Duodenal mucosa (tissue), 2 donors: ENCODE results near the gene GFAP.
A peak's percentile ranks its signal among the peaks of the same experiment; 100 is the strongest.

Experiments used
- H3K27ac ChIP-seq: one replicate; pipeline ENCODE4 v1.7.0; 2013; ENCODE audit warnings: low read depth, low read length
- H3K27me3 ChIP-seq, 2 donors: one replicate each; pipeline ENCODE4 v1.7.0; 2013; ENCODE audit warnings: low read length in 2 of 2, control low read depth in 1 of 2; ENCODE audit not compliant: insufficient read depth in 2 of 2, control insufficient read depth in 1 of 2
- H3K36me3 ChIP-seq, 2 donors: one replicate each; pipeline ENCODE4 v1.7.0; 2013; ENCODE audit warnings: low read length in 2 of 2, control low read depth in 1 of 2; ENCODE audit not compliant: insufficient read depth in 2 of 2, control insufficient read depth in 1 of 2
- H3K4me1 ChIP-seq, 2 donors: one replicate each; pipeline ENCODE4 v1.7.0; 2013; ENCODE audit warnings: low read length in 2 of 2, control low read depth in 1 of 2; ENCODE audit not compliant: insufficient read depth in 2 of 2, control insufficient read depth in 1 of 2
- H3K4me3 ChIP-seq, 2 donors: one replicate each; pipeline ENCODE4 v1.7.0; 2013; ENCODE audit warnings: low read length in 2 of 2, low read depth in 1 of 2
- H3K9ac ChIP-seq, 2 donors: one replicate each; pipeline ENCODE4 v1.7.0; 2013; ENCODE audit warnings: low read length in 2 of 2, low read depth in 1 of 2
- H3K9me3 ChIP-seq, 2 donors: one replicate each; pipeline ENCODE4 v1.7.0; 2013; ENCODE audit warnings: low read length in 2 of 2, control low read depth in 1 of 2; ENCODE audit not compliant: control insufficient read depth in 1 of 2

GFAP gene

GRCh38 chr17:44907729-44908470 is 7.4 kb downstream of the GFAP start:
- Histone ChIP-seq H3K9me3 (no peaks in the 10 kb centered on the region), H3K4me1 (peaks cover 33 to 39% of the 10 kb centered on the region in 2 donors), H3K27me3 (peaks cover 0 to 13% of the 10 kb centered on the region in 2 donors), H3K9ac (no peak overlapping the region), H3K4me3 (no peak overlapping the region), H3K36me3 (no peaks in the 10 kb centered on the region), H3K27ac (no peak overlapping the region)

- H3K27me3 ChIP-seq: peaks cover 0 to 5% of the 10 kb centered on the region in 2 donors
- no peaks in the 10 kb centered on the region for H3K9me3 ChIP-seq
- H3K9ac ChIP-seq: no peak overlapping the region
- no peak overlapping the region for H3K4me3 ChIP-seq
- H3K36me3 ChIP-seq: no peaks in the 10 kb centered on the region
- H3K27ac ChIP-seq: no peak overlapping the region
- H3K4me1 ChIP-seq: peaks cover 33 to 39% of the 10 kb centered on the region in 2 donors
Observed at GRCh38 chr17:44906763-44907728, 8.3 kb downstream of the GFAP start.

- H3K9ac ChIP-seq: peak overlapping the region in 1 of 2 donors; percentile 48
- H3K36me3 ChIP-seq: no peaks in the 10 kb centered on the region
- no peak overlapping the region for H3K4me3 ChIP-seq
- H3K27ac ChIP-seq: no peak overlapping the region
- H3K27me3 ChIP-seq: no peaks in the 10 kb centered on the region
- no peaks in the 10 kb centered on the region for H3K9me3 ChIP-seq
- peaks cover 29 to 33% of the 10 kb centered on the region in 2 donors for H3K4me1 ChIP-seq
Observed at GRCh38 chr17:44906010-44906646, 9.2 kb downstream of the GFAP start.

GRCh38 chr17:44905006-44906000 is 10.0 kb downstream of the GFAP start:
- H3K4me3 ChIP-seq: peak overlapping the region in 1 of 2 donors; percentile 16
- H3K27ac ChIP-seq: no peak overlapping the region
- H3K36me3 ChIP-seq: no peaks in the 10 kb centered on the region
- H3K27me3 ChIP-seq: no peaks in the 10 kb centered on the region
- peaks cover 31% of the 10 kb centered on the region in 2 donors for H3K4me1 ChIP-seq
- no peaks in the 10 kb centered on the region for H3K9me3 ChIP-seq
- H3K9ac ChIP-seq: peak overlapping the region in 1 of 2 donors; percentile 48

- no peaks in the 10 kb centered on the region for H3K36me3 ChIP-seq
- H3K9ac ChIP-seq: no peak overlapping the region
- peaks cover 37 to 38% of the 10 kb centered on the region in 2 donors for H3K4me1 ChIP-seq
- H3K27ac ChIP-seq: no peak overlapping the region
- no peak overlapping the region for H3K4me3 ChIP-seq
- no peaks in the 10 kb centered on the region for H3K9me3 ChIP-seq
- H3K27me3 ChIP-seq: no peaks in the 10 kb centered on the region
Observed at GRCh38 chr17:44904001-44904984, 11.0 kb downstream of the GFAP start.

- no peak overlapping the region for H3K27ac ChIP-seq
- no peaks in the 10 kb centered on the region for H3K27me3 ChIP-seq
- H3K4me3 ChIP-seq: no peak overlapping the region
- no peaks in the 10 kb centered on the region for H3K36me3 ChIP-seq
- no peak overlapping the region for H3K9ac ChIP-seq
- no peaks in the 10 kb centered on the region for H3K9me3 ChIP-seq
- H3K4me1 ChIP-seq: peaks cover 37 to 47% of the 10 kb centered on the region in 2 donors
Observed at GRCh38 chr17:44903012-44903685, 12.2 kb downstream of the GFAP start.

GRCh38 chr17:44902135-44902760 is 13.1 kb downstream of the GFAP start:
- Histone ChIP-seq H3K27ac (no peak overlapping the region), H3K36me3 (no peaks in the 10 kb centered on the region), H3K9ac (no peak overlapping the region), H3K27me3 (no peaks in the 10 kb centered on the region), H3K4me1 (peaks cover 37 to 49% of the 10 kb centered on the region in 2 donors), H3K9me3 (no peaks in the 10 kb centered on the region), H3K4me3 (no peak overlapping the region)

- H3K27me3 ChIP-seq: no peaks in the 10 kb centered on the region
- H3K4me1 ChIP-seq: peaks cover 34 to 46% of the 10 kb centered on the region in 2 donors
- H3K36me3 ChIP-seq: no peaks in the 10 kb centered on the region
- no peak overlapping the region for H3K4me3 ChIP-seq
- H3K27ac ChIP-seq: no peak overlapping the region
- H3K9ac ChIP-seq: no peak overlapping the region
- no peaks in the 10 kb centered on the region for H3K9me3 ChIP-seq
Observed at GRCh38 chr17:44901411-44901921, 13.8 kb downstream of the GFAP start.
